Thyroid gland (tissue), 4 donors: ENCODE data around the gene SHPK.

Experiments used
- POLR2A ChIP-seq, 2 donors: fragments of 450-650 bp; IDR thresholded peaks; one replicate each; pipeline ENCODE4 v1.6.1; 2017; ENCODE audit warnings: antibody characterized with exemption in 2 of 2, mild to moderate bottlenecking in 2 of 2, moderate library complexity in 1 of 2
- TF ChIP-seq, protein P1 (sequence below), 6 experiments: fragments of 200-600 bp in 3 of 6; fragments of 450-650 bp in 3 of 6; sonication (generic) in 3 of 6; IDR thresholded peaks; one replicate each; pipeline ENCODE4 v1.5.1; 2016 to 2019; ENCODE audit warnings: antibody characterized with exemption in 6 of 6, mild to moderate bottlenecking in 2 of 6, inconsistent platforms in 1 of 6, moderate library complexity in 1 of 6

DNA sequence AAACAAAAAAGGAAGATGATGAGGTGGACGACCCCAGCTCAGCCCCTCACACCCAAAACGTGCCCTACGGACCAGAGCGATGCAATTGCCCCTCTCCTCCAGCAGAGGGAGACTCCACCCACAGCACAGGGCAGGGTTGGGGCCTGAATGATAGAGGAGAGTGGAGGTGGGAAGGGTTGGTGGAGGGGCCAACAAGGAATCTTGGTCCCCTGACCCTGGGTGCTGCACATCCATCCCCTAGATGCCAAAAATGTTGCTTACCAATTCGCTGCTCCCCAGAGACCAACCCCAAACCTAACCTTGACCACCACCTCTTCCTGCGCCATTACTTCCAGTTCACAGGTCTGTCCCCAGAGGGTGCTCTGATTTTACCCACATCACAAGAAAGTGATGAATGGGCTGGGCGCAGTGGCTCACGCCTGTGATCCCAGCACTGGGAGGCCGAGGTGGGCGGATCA, 47.0 kb upstream of the SHPK start:
- TF ChIP-seq, protein P1, sequence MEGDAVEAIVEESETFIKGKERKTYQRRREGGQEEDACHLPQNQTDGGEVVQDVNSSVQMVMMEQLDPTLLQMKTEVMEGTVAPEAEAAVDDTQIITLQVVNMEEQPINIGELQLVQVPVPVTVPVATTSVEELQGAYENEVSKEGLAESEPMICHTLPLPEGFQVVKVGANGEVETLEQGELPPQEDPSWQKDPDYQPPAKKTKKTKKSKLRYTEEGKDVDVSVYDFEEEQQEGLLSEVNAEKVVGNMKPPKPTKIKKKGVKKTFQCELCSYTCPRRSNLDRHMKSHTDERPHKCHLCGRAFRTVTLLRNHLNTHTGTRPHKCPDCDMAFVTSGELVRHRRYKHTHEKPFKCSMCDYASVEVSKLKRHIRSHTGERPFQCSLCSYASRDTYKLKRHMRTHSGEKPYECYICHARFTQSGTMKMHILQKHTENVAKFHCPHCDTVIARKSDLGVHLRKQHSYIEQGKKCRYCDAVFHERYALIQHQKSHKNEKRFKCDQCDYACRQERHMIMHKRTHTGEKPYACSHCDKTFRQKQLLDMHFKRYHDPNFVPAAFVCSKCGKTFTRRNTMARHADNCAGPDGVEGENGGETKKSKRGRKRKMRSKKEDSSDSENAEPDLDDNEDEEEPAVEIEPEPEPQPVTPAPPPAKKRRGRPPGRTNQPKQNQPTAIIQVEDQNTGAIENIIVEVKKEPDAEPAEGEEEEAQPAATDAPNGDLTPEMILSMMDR (IDR thresholded peaks at IDR 0.05): peak; percentile 58 to 90 (median 60)
- no peak for TF ChIP-seq POLR2A (IDR thresholded peaks at IDR 0.05)
